Measurements from ENCODE around the gene VPS13A. TPM values are rescaled to one million over a fixed set of nuclear protein-coding genes. Genes with fewer than 3 reads are reported as not detected.
A peak's percentile ranks its signal among the peaks of the same experiment; 100 is the strongest.

Gene VPS13A
- total and polyA plus RNA-seq, 9 of the 15 experiments (the other 6 are each of a cell fraction or from before 2014, with no cell fraction given): 5.6 to 29.9 (median 14.7) TPM

- WGBS (ENCODE audit: insufficient coverage, low coverage, missing lambda C conversion rate): 21% methylated on average over 2 of the region's 2 CpGs
- no peaks in the 10 kb centered on the region for H3K9me1 ChIP-seq (ENCODE audit: control insufficient read depth, insufficient read depth, low read length)
- H3K9ac ChIP-seq (ENCODE audit: insufficient read depth in 1 of 2, low read depth in 2 of 2, low read length in 2 of 2): no peak overlapping the region
- no peaks in the 10 kb centered on the region for H4K20me1 ChIP-seq (replicated peaks; ENCODE audit: control insufficient read depth, insufficient read depth, low read length)
- no peaks in the 10 kb centered on the region for H3K9me3 ChIP-seq (replicated peaks; ENCODE audit: control insufficient read depth, insufficient read depth, low read depth, low read length)
- FAIRE-seq (no peak), DNase-seq (ENCODE audit: extremely low read depth in 1 of 4, low spot score in 3 of 4) (no peak), ATAC-seq (no peak)
- H3K27me3 ChIP-seq (ENCODE audit: control insufficient read depth in 2 of 2, insufficient read depth in 2 of 2, low read length in 2 of 2): no peaks in the 10 kb centered on the region
- no peaks in the 10 kb centered on the region for H3K36me3 ChIP-seq (ENCODE audit: control insufficient read depth, insufficient read depth, low read length)
- in situ Hi-C loops (cut with MboI): no loop called here
- no peak overlapping the region for H2AFZ ChIP-seq (ENCODE audit: low read depth, low read length)
- no TSS peak for BruUV-seq (replicated peaks)
- H3K4me3 ChIP-seq: no peak overlapping the region
- ChIA-PET POLR2A (no interaction called here), CTCF (ENCODE audit: low intra/inter-chr PET ratio) (no interaction called here)
- no peaks in the 10 kb centered on the region; a peak in 2 of 5 replicates for H3K4me1 ChIP-seq (replicated peaks in 1 of 2; ENCODE audit: control insufficient read depth in 2 of 2, insufficient read depth in 2 of 2, low read length in 2 of 2)
- no peaks in the 10 kb centered on the region for H3K79me2 ChIP-seq (ENCODE audit: control insufficient read depth, insufficient read depth, low read length)
- TF ChIP-seq HMG20A (CRISPR knock-in tag; conservative IDR thresholded peaks at IDR 0.05) (no peak), ELF1 (tag; IDR thresholded peaks at IDR 0.05) (no peak), CXXC5 (CRISPR knock-in tag; IDR thresholded peaks at IDR 0.05) (no peak)
- H3K4me2 ChIP-seq (ENCODE audit: insufficient read depth, low read length): no peak overlapping the region
- H3K27ac ChIP-seq (ENCODE audit: extremely low read depth, low read depth, low read length): no peak overlapping the region
- intact Hi-C loops (cut with micrococcal nuclease): no loop called here
These were observed 6.2 kb upstream of the VPS13A start for GRCh38 chr9:77170991-77171699.

- Histone ChIP-seq H3K27me3 (ENCODE audit: control insufficient read depth in 2 of 2, insufficient read depth in 2 of 2, low read length in 2 of 2) (no peaks in the 10 kb centered on the region), H3K9me1 (ENCODE audit: control insufficient read depth, insufficient read depth, low read length) (no peaks in the 10 kb centered on the region), H3K4me3 (no peak overlapping the region), H3K9me3 (replicated peaks; ENCODE audit: control insufficient read depth, insufficient read depth, low read depth, low read length) (no peaks in the 10 kb centered on the region), H3K9ac (ENCODE audit: insufficient read depth in 1 of 2, low read depth in 2 of 2, low read length in 2 of 2) (no peak overlapping the region), H2AFZ (ENCODE audit: low read depth, low read length) (no peak overlapping the region), H3K36me3 (ENCODE audit: control insufficient read depth, insufficient read depth, low read length) (no peaks in the 10 kb centered on the region), H3K4me2 (ENCODE audit: insufficient read depth, low read length) (no peak overlapping the region), H4K20me1 (replicated peaks; ENCODE audit: control insufficient read depth, insufficient read depth, low read length) (no peaks in the 10 kb centered on the region), H3K79me2 (ENCODE audit: control insufficient read depth, insufficient read depth, low read length) (peaks cover 27% of the 10 kb centered on the region), H3K27ac (ENCODE audit: extremely low read depth, low read depth, low read length) (no peak overlapping the region), H3K4me1 (replicated peaks in 1 of 2; ENCODE audit: control insufficient read depth in 2 of 2, insufficient read depth in 2 of 2, low read length in 2 of 2) (peaks cover 0 to 10% of the 10 kb centered on the region in 2 experiments; a peak in 4 of 5 replicates)
- no peak for FAIRE-seq
- intact Hi-C loops (cut with micrococcal nuclease) (no loop called here), in situ Hi-C loops (cut with MboI) (no loop called here)
- 0% methylated on average over 2 of the region's 2 CpGs for WGBS (ENCODE audit: insufficient coverage, low coverage, missing lambda C conversion rate)
- CTCF ChIA-PET (ENCODE audit: low intra/inter-chr PET ratio): no interaction called here
- BruUV-seq (replicated peaks): no TSS peak
- ATAC-seq: no peak
- DNase-seq (ENCODE audit: extremely low read depth in 1 of 4, low spot score in 3 of 4): no peak
- TF ChIP-seq AFF1 (IDR thresholded peaks at IDR 0.05; ENCODE audit: low read depth in 1 of 2, partially characterized antibody in 2 of 2) (no peak), SOX6 (IDR thresholded peaks at IDR 0.05) (peak; percentile 30; the same call in 1 of the 2 replicates)
- POLR2A ChIA-PET: no interaction called here
These were observed 2.2 kb upstream of the VPS13A start for GRCh38 chr9:77175151-77175550.

All from K562 (cell line).